Measurements from ENCODE around the gene MRPL2.

- no peak for TF ChIP-seq CTCF (conservative IDR thresholded peaks at IDR 0.05; ENCODE audit: low read depth, low read length)
- no peak for TF ChIP-seq RFX5 (IDR thresholded peaks at IDR 0.05; ENCODE audit: low read depth, low read length)
- TF ChIP-seq RAD21 (IDR thresholded peaks at IDR 0.05; ENCODE audit: low read length): no peak
- TF ChIP-seq BHLHE40 (IDR thresholded peaks at IDR 0.05; ENCODE audit: low read depth, low read length): no peak
- TF ChIP-seq MAZ (IDR thresholded peaks at IDR 0.05; ENCODE audit: borderline replicate concordance, low read depth, low read length): no peak
- no peak for TF ChIP-seq POLR2A (IDR thresholded peaks at IDR 0.05; ENCODE audit: low read depth, low read length)
- no peak for TF ChIP-seq MAFK (IDR thresholded peaks at IDR 0.05; ENCODE audit: low read depth, low read length)
Measured at GRCh38 chr6:43077981-43078511, 18.8 kb upstream of the MRPL2 start.
